GM18870 (cell line): ENCODE results near the gene SNX30.

Experiments
- ATAC-seq: cut with Tn5 transposase; IDR thresholded peaks from one replicate; pipeline ENCODE4 v1.9.1; 2021; ENCODE audit warnings: moderate library complexity; ENCODE audit not compliant: unreplicated experiment

SNX30 gene

DNA sequence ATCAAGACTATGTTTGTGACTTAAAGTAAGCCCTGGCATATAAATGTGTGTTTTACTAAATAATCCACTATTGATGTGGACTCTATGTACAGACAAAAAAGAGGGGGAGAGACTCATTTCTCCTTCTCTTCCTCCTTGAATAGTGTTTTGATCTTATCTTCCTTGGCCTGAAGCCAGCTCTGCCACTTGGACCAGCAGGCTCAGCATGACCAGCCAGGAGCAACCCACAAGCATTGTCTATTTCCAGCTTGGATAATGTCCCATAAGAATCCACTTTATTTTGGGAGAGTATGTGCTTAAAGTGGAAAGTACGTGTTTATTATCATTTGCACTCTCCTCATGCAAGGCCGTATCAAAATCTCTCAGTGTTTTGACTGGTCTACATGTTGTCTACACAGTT lies 164.0 kb downstream of the SNX30 start:
- no peak for ATAC-seq

DNA sequence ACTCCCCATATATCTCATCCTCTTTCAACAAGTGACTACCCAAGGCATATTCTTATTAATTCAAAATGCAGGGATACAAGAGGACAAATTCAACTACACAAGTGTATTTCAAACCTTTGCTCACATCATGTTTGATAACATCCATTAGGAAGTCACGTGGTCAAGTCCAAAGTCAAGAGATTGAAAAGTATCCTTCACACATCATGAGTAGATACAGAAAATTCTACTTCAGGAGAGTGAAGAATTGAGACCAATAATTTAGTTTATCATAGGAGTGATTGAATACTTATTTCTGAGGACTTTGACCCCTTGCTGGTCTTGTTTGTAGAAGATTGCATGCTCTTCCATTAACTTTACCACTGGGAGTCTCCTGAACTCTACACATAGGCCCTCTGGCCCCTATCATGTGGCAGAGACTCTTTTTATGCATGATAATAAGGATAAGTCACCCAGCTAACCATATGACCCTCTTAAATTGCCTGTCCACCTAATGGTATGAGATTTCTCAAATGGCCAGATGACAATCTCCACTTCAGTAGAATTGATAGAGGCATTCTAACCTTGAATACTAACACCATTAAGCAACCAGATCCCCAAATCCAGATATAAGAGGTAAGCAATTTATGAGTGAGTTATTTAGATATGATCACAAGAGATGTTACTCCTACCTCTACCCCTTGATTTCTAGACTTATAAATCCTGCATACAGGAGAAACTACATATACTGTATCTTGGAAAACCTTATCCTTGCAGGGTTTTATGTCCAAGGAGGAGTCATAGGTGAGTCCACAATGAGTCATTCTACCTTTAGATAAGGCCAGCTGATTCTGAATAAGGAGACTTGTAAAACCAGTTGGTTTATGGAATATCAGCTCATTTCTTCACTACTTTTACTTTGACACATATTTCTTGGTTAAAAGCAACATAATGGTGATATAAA lies 166.8 kb downstream of the SNX30 start:
- no peak for ATAC-seq

DNA sequence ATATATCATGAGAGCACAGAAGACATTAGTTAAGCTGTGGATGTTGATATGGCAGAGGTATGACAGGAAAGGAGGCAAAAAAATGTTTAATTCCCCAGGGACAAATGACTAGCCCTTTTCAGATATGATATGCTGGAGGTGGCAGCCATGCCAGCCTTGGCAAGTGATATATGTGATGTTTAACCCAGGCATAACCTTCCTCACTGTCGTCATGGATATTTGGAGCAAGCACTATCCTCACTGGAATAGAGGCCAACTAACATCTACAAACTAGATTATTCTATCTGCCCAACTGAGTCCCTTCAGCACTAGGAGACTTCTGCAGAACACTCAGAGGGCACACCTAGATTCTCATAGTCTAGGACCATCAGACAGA lies 167.4 kb downstream of the SNX30 start:
- no peak for ATAC-seq

DNA sequence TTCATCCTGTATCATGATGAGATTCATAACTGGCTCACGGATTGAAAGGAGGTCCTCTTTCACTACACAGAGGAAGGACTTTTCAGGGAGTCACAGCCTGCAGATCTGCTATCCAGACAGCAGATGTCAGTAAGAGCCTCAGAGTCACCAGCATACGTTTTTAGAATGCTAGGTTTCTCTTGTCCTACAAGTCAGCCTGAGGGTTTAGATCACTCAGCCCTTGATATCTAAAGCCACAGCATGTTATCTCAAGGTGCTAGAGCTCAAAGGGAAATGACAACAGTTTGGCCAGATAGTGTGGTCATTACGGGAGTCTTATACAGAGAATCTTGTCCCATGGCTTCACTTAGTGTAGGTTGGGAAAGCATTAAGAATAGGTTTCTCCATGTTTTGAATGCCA lies 171.0 kb downstream of the SNX30 start:
- no peak for ATAC-seq
